22Rv1 (cell line): ENCODE data around the gene TMEM30A.

Experiments used
- CTCF ChIP-seq: fragments of 450-650 bp; IDR thresholded peaks from 2 replicates; pipeline ENCODE4 v1.5.1; 2017; ENCODE audit warnings: mild to moderate bottlenecking
- ZFX ChIP-seq: fragments of 450-650 bp; IDR thresholded peaks from 2 replicates; pipeline ENCODE4 v1.6.1; 2017; ENCODE audit warnings: antibody characterized with exemption, borderline replicate concordance

GRCh38 chr6:75301088-75301487, 16.5 kb upstream of the TMEM30A start:
- TF ChIP-seq CTCF (no peak), ZFX (no peak)
